OCI-LY7 (cell line): ENCODE measurements around the gene HEATR9. TPM values are rescaled to one million over a fixed set of nuclear protein-coding genes. Genes with fewer than 3 reads are reported as not detected.

Experiments
- BruUV-seq: library from RNA; stranded (reverse); fragments of 400-500 nt; replicated peaks from 2 replicates; lab custom pipeline; 2021; lab: Mats Ljungman, UMichigan
- CTCF ChIA-PET: fragments of 300-600 bp; sonication (Branson Sonifier 250); formaldehyde crosslinking; loops from one replicate; lab custom pipeline; 2022; ENCODE audit warnings: antibody characterized with exemption; ENCODE audit not compliant: unreplicated experiment; lab: Charles Lee
- POLR2A ChIA-PET: fragments of 300-600 bp; sonication (Branson Sonifier 250); formaldehyde crosslinking; loops from one replicate; lab custom pipeline; 2022; ENCODE audit warnings: antibody characterized with exemption; lab: Charles Lee
- DNase-seq: peaks from one replicate; pipeline ENCODE4 v3.0.0-alpha.2; 2015; ENCODE audit warnings: low spot score
- H2AFZ ChIP-seq: fragments of 200-600 bp; sonication (generic), shearing (Covaris generic); 2 replicates; pipeline ENCODE4 v1.6.1; 2014; ENCODE audit warnings: mild to moderate bottlenecking, antibody characterized with exemption, low read length, moderate library complexity
- H3K27ac ChIP-seq: fragments of 200-600 bp; sonication (generic); 2 replicates; pipeline ENCODE4 v1.5.1; 2014; ENCODE audit warnings: mixed run types, low read depth, mild to moderate bottlenecking, moderate library complexity, low read length, inconsistent platforms; ENCODE audit not compliant: poor library complexity, severe bottlenecking
- H3K36me3 ChIP-seq: fragments of 200-600 bp; sonication (generic); 2 replicates; pipeline ENCODE4 v1.6.1; 2014; ENCODE audit warnings: mild to moderate bottlenecking, antibody characterized with exemption, low read length, moderate library complexity, mixed read lengths; ENCODE audit not compliant: insufficient read depth
- H3K4me1 ChIP-seq: fragments of 200-600 bp; sonication (generic); 2 replicates; pipeline ENCODE4 v1.5.1; 2014; ENCODE audit warnings: mild to moderate bottlenecking, low read length; ENCODE audit not compliant: insufficient read depth, poor library complexity, severe bottlenecking
- H3K4me2 ChIP-seq: fragments of 200-600 bp; sonication (generic); 2 replicates; pipeline ENCODE4 v1.6.1; 2014; ENCODE audit warnings: mild to moderate bottlenecking, low read length
- H3K4me3 ChIP-seq: fragments of 200-600 bp; sonication (generic); 2 replicates; pipeline ENCODE4 v1.5.1; 2014; ENCODE audit warnings: mild to moderate bottlenecking, low read depth, low read length; ENCODE audit not compliant: poor library complexity, severe bottlenecking
- H3K79me2 ChIP-seq: fragments of 200-600 bp; sonication (generic); 2 replicates; pipeline ENCODE4 v1.6.1; 2016; ENCODE audit warnings: low read depth, mild to moderate bottlenecking, low read length, moderate library complexity, mixed read lengths; ENCODE audit not compliant: insufficient read depth
- H3K9me2 ChIP-seq: fragments of 200-600 bp; sonication (generic); 2 replicates; pipeline ENCODE4 v1.6.1; 2016; ENCODE audit warnings: mild to moderate bottlenecking, low read length, mixed read lengths; ENCODE audit not compliant: insufficient read depth
- H3K9me3 ChIP-seq: fragments of 200-600 bp; sonication (generic); 2 replicates; pipeline ENCODE4 v1.6.1; 2014; ENCODE audit warnings: mild to moderate bottlenecking, mixed run types, low read length, mixed read lengths
- H4K20me1 ChIP-seq: fragments of 200-600 bp; sonication (generic); 2 replicates; pipeline ENCODE4 v1.6.1; 2014; ENCODE audit warnings: mild to moderate bottlenecking, antibody characterized with exemption, low read length, moderate library complexity, mixed read lengths; ENCODE audit not compliant: insufficient read depth
- EZH2phosphoT487 ChIP-seq: fragments of 200-600 bp; sonication (generic); IDR thresholded peaks from 2 replicates; pipeline ENCODE4 v1.6.1; 2018; ENCODE audit warnings: low read depth, borderline replicate concordance, mild to moderate bottlenecking, mixed run types, antibody characterized with exemption, low read length, moderate library complexity, mixed read lengths
- intact Hi-C: fragments of 100-400 bp; cut with micrococcal nuclease; formaldehyde crosslinking; loops from one replicate; pipeline ENCODE4 v1.10.0; 2022; ENCODE audit not compliant: unreplicated experiment
- total RNA-seq, 2 experiments: library from RNA; depleted of rRNA in 1 of 2; stranded (reverse); fragments of >200 nt in 1 of 2; shearing (Covaris generic) in 1 of 2; gene quantifications; 2 replicates each; pipeline ENCODE4 v1.2.3, GENCODE V29; 2014 to 2022
- TF ChIP-seq, protein P1 (sequence below): fragments of 200-600 bp; sonication (generic); conservative IDR thresholded peaks from 2 replicates; pipeline ENCODE4 v1.5.1; 2014; ENCODE audit warnings: mild to moderate bottlenecking, antibody characterized with exemption, low read length, moderate library complexity, mixed read lengths

The HEATR9 gene
- total RNA-seq, 2 experiments from 2014 or later: not detected

DNA sequence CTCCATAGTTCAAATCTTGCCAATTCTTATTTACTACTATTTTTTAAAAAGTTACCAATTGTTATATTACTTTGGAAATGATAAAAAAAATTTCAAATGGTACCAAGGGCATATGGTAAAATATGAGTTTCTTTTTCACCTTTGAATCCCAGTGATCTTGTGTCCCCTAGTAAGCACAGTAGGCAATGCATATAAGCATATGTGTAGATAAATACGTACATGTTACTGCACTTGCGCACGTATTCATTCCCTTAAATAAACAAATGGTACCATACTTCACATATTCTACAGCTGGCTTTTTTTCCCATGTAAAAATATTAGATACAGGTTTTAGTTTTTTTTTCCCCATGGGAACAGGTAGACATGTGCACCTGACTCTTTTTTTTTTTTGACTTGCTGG is 27.6 kb downstream of the HEATR9 start:
- TF ChIP-seq EZH2phosphoT487: no peak
- TF ChIP-seq, protein P1, sequence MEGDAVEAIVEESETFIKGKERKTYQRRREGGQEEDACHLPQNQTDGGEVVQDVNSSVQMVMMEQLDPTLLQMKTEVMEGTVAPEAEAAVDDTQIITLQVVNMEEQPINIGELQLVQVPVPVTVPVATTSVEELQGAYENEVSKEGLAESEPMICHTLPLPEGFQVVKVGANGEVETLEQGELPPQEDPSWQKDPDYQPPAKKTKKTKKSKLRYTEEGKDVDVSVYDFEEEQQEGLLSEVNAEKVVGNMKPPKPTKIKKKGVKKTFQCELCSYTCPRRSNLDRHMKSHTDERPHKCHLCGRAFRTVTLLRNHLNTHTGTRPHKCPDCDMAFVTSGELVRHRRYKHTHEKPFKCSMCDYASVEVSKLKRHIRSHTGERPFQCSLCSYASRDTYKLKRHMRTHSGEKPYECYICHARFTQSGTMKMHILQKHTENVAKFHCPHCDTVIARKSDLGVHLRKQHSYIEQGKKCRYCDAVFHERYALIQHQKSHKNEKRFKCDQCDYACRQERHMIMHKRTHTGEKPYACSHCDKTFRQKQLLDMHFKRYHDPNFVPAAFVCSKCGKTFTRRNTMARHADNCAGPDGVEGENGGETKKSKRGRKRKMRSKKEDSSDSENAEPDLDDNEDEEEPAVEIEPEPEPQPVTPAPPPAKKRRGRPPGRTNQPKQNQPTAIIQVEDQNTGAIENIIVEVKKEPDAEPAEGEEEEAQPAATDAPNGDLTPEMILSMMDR: no peak
- Histone ChIP-seq H3K79me2 (no peaks in the 10 kb centered on the region), H3K9me2 (no peaks in the 10 kb centered on the region), H3K4me3 (no peak overlapping the region), H3K9me3 (no peaks in the 10 kb centered on the region), H3K27ac (no peak overlapping the region), H3K4me2 (no peak overlapping the region), H3K4me1 (no peaks in the 10 kb centered on the region), H3K36me3 (peaks cover 99% of the 10 kb centered on the region), H2AFZ (no peak overlapping the region), H4K20me1 (no peaks in the 10 kb centered on the region)
- DNase-seq: no peak
- BruUV-seq: no TSS peak
- intact Hi-C loops: no loop called here
- CTCF ChIA-PET: no interaction called here
- POLR2A ChIA-PET: interaction anchor here (0.7 kb wide), 1 partner anchor 1536 kb away, joined by 4 read pairs; no protein-coding TSS in a partner anchor

DNA sequence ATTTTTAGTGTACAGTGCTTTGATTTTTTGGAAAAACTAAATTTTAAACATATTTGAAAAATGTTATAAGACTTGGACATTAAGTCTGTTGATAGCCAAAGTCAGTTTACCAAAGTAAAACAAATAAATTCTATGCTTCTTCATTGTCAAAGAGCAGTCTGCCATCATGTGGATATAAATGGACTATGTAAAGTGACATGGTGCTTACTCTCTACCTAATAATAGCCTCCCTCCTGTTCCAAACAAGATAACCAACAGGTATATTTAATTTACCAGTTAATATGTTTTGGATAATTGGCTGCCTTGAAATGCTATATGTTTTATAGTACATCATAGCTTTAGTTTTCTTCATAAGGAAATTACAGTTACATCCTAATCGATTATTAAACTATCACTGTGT is 43.5 kb downstream of the HEATR9 start:
- H3K27ac ChIP-seq: no peak overlapping the region
- H3K4me3 ChIP-seq: no peak overlapping the region
- H3K9me3 ChIP-seq: no peaks in the 10 kb centered on the region
- H3K36me3 ChIP-seq: peaks cover 97% of the 10 kb centered on the region
- no peak overlapping the region for H3K4me2 ChIP-seq
- no peak overlapping the region for H2AFZ ChIP-seq
- H3K9me2 ChIP-seq: no peaks in the 10 kb centered on the region
- BruUV-seq: no TSS peak
- POLR2A ChIA-PET: no interaction called here
- no peak for DNase-seq
- H4K20me1 ChIP-seq: peaks cover 13% of the 10 kb centered on the region; the same call in 1 of the 2 replicates
- H3K79me2 ChIP-seq: peaks cover 33% of the 10 kb centered on the region; the same call in 1 of the 2 replicates
- intact Hi-C loops: no loop called here
- no peaks in the 10 kb centered on the region for H3K4me1 ChIP-seq
- TF ChIP-seq EZH2phosphoT487: no peak
- TF ChIP-seq, protein P1: no peak
- CTCF ChIA-PET: no interaction called here

DNA sequence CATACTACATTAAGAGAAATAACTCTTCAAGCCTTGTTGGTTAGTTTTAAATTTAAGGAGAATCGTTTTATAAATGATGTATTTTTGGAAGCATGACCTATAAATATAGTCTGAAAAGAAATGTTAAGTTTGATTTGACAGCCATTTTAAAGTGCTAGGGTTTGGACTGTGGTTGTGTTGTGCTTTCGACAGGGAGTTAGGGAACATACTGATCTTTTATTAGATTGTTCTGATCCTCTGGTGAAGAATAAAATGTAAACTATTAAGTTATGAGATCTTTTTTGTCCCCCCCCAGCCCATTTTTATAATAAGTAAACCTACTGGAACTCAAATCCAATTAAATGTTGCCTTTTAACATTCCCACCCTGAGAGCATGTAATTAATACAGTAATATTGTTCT is 47.4 kb downstream of the HEATR9 start:
- peaks cover 67% of the 10 kb centered on the region for H3K79me2 ChIP-seq
- ChIA-PET POLR2A (no interaction called here), CTCF (no interaction called here)
- no peak overlapping the region for H3K27ac ChIP-seq
- H2AFZ ChIP-seq: no peak overlapping the region
- H3K4me3 ChIP-seq: no peak overlapping the region
- BruUV-seq: no TSS peak
- H4K20me1 ChIP-seq: peaks cover 40% of the 10 kb centered on the region
- intact Hi-C loops: no loop called here
- no peaks in the 10 kb centered on the region for H3K4me1 ChIP-seq
- H3K9me3 ChIP-seq: no peaks in the 10 kb centered on the region
- no peaks in the 10 kb centered on the region for H3K9me2 ChIP-seq
- DNase-seq: no peak
- H3K4me2 ChIP-seq: no peak overlapping the region
- TF ChIP-seq, protein P1: no peak
- TF ChIP-seq EZH2phosphoT487: no peak
- H3K36me3 ChIP-seq: peaks cover 100% of the 10 kb centered on the region
